Vagina (tissue), 2 donors: ENCODE measurements around the gene FNDC11. TPM values are rescaled to one million over a fixed set of nuclear protein-coding genes. Genes with fewer than 3 reads are reported as not detected.

Experiments
- DNase-seq, 2 donors: peaks; one replicate each; pipeline ENCODE4 v3.0.0-alpha.2; 2017; ENCODE audit errors: extremely low spot score in 2 of 2
- H3K27ac ChIP-seq: fragments of 200-600 bp; sonication (generic); one replicate; pipeline ENCODE4 v1.5.1; 2019
- H3K27me3 ChIP-seq: fragments of 200-600 bp; sonication (generic); one replicate; pipeline ENCODE4 v1.5.1; 2019
- H3K36me3 ChIP-seq, 2 donors: fragments of 200-600 bp; sonication (generic); one replicate each; pipeline ENCODE4 v1.5.1; 2017 to 2019
- H3K4me1 ChIP-seq: fragments of 200-600 bp; sonication (generic); one replicate; pipeline ENCODE4 v1.5.1; 2019
- H3K4me3 ChIP-seq, 2 donors: fragments of 200-600 bp; sonication (generic); 1 replicate in 1 of 2; 2 replicates in 1 of 2; pipeline ENCODE4 v1.5.1; 2016 to 2019
- H3K9me3 ChIP-seq: fragments of 200-600 bp; sonication (generic); one replicate; pipeline ENCODE4 v1.5.1; 2019
- POLR2A ChIP-seq, 2 donors: fragments of 450-650 bp; IDR thresholded peaks; one replicate each; pipeline ENCODE4 v1.6.1; 2017; ENCODE audit warnings: antibody characterized with exemption in 2 of 2, mild to moderate bottlenecking in 2 of 2, moderate library complexity in 2 of 2
- POLR2AphosphoS5 ChIP-seq, 2 donors: sonication (generic); formaldehyde crosslinking; IDR thresholded peaks; one replicate each; pipeline ENCODE4 v1.9.0; 2017; ENCODE audit warnings: antibody characterized with exemption in 2 of 2, mild to moderate bottlenecking in 2 of 2, low read depth in 1 of 2; ENCODE audit not compliant: insufficient read depth in 1 of 2
- intact Hi-C: fragments of 100-400 bp; cut with DNase I; formaldehyde crosslinking; loops from one replicate; pipeline ENCODE4 v1.15.1; 2023
- total RNA-seq: library from RNA; depleted of rRNA; stranded (reverse); fragments of >200 nt; gene quantifications from one replicate; pipeline ENCODE4 v1.2.3, GENCODE V29; 2016
- TF ChIP-seq, protein P1 (sequence below), 3 experiments: fragments of 450-650 bp in 2 of 3; fragments of 200-600 bp in 1 of 3; sonication (generic) in 1 of 3; IDR thresholded peaks; one replicate each; pipeline ENCODE4 v1.5.1; 2017 to 2019; ENCODE audit warnings: antibody characterized with exemption in 3 of 3, mild to moderate bottlenecking in 2 of 3, moderate library complexity in 2 of 3

Gene FNDC11
- total RNA-seq, 1 donor from 2014 or later, result not detected

DNA sequence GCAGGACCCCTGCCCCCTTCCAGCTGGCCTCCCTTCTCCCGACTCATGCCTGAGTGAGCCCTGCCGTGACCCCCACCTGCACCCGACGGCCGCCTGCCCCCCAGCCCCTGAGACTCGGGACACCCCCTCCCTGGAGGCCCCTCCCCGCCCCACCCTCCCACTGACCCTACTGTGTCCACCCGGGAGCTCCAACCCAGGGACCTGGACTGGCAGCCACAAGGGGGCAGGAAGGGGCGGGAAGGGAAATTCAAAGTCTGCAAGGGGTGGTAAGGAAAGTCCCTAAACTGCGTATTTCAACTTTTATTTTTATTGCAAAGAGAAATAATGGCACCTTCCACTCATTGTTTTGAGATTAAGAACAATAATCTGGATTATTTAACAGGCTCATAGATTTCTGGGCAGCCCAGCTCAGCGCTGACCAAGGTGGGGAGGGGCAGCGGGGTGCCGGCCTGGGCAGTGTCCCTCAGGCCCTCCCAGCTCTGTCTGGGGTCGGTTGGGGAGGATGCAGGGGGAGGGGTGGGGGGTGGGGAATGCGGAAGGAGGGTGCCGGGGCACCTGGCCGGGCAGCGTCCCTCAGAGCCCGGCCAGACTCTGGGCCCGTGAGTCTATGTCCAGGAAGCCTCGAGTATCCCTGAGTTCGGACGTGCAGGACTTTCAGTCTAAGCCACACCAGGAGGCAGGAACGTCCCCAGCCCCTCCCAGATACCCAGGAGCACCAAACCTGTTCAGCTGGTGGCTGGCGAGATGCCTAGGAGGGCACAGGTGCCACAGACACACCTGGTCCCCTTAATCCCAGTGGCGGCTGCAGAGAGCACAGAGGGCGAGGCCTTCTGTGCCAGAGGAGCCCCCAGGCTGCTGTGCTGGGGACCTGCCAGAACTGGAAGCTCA is 15.5 kb upstream of the FNDC11 start:
- intact Hi-C loops, result no loop called here
- TF ChIP-seq POLR2A (IDR thresholded peaks at IDR 0.05) (no peak), POLR2AphosphoS5 (IDR thresholded peaks at IDR 0.05; ENCODE audit: insufficient read depth in 1 of 2, low read depth in 1 of 2) (no peak)
- TF ChIP-seq, protein P1, sequence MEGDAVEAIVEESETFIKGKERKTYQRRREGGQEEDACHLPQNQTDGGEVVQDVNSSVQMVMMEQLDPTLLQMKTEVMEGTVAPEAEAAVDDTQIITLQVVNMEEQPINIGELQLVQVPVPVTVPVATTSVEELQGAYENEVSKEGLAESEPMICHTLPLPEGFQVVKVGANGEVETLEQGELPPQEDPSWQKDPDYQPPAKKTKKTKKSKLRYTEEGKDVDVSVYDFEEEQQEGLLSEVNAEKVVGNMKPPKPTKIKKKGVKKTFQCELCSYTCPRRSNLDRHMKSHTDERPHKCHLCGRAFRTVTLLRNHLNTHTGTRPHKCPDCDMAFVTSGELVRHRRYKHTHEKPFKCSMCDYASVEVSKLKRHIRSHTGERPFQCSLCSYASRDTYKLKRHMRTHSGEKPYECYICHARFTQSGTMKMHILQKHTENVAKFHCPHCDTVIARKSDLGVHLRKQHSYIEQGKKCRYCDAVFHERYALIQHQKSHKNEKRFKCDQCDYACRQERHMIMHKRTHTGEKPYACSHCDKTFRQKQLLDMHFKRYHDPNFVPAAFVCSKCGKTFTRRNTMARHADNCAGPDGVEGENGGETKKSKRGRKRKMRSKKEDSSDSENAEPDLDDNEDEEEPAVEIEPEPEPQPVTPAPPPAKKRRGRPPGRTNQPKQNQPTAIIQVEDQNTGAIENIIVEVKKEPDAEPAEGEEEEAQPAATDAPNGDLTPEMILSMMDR (IDR thresholded peaks at IDR 0.05), result peak in 1 of 3 experiments; percentile 57
- H3K27ac ChIP-seq, result peak overlapping the region; percentile 65
- no peak for DNase-seq
- no peaks in the 10 kb centered on the region for H3K36me3 ChIP-seq
- H3K27me3 ChIP-seq, result no peaks in the 10 kb centered on the region
- no peaks in the 10 kb centered on the region for H3K9me3 ChIP-seq
- H3K4me3 ChIP-seq, result peak overlapping the region; percentile 28 to 42
- peaks cover 47% of the 10 kb centered on the region for H3K4me1 ChIP-seq

- no peak overlapping the region for H3K4me3 ChIP-seq
- no peaks in the 10 kb centered on the region for H3K9me3 ChIP-seq
- intact Hi-C loops, result no loop called here
- no peak overlapping the region for H3K27ac ChIP-seq
- TF ChIP-seq, protein P1 (IDR thresholded peaks at IDR 0.05), result no peak
- no peak for TF ChIP-seq POLR2AphosphoS5 (IDR thresholded peaks at IDR 0.05; ENCODE audit: insufficient read depth in 1 of 2, low read depth in 1 of 2)
- no peak for TF ChIP-seq POLR2A (IDR thresholded peaks at IDR 0.05)
- DNase-seq, result no peak
- H3K36me3 ChIP-seq, result no peaks in the 10 kb centered on the region
- no peaks in the 10 kb centered on the region for H3K27me3 ChIP-seq
- H3K4me1 ChIP-seq, result peaks cover 43% of the 10 kb centered on the region
Measured at GRCh38 chr20:63539092-63539430, 14.9 kb upstream of the FNDC11 start.

- Histone ChIP-seq H3K4me3 (no peak overlapping the region), H3K27me3 (no peaks in the 10 kb centered on the region), H3K9me3 (no peaks in the 10 kb centered on the region), H3K4me1 (peaks cover 37% of the 10 kb centered on the region), H3K27ac (no peak overlapping the region), H3K36me3 (no peaks in the 10 kb centered on the region)
- TF ChIP-seq POLR2A (IDR thresholded peaks at IDR 0.05), result no peak
- TF ChIP-seq, protein P1 (IDR thresholded peaks at IDR 0.05), result no peak
- TF ChIP-seq POLR2AphosphoS5 (IDR thresholded peaks at IDR 0.05; ENCODE audit: insufficient read depth in 1 of 2, low read depth in 1 of 2), result no peak
- intact Hi-C loops, result no loop called here
- no peak for DNase-seq
Measured at GRCh38 chr20:63539441-63540370, 14.3 kb upstream of the FNDC11 start.

- no peaks in the 10 kb centered on the region for H3K27me3 ChIP-seq
- intact Hi-C loops, result no loop called here
- H3K36me3 ChIP-seq, result no peaks in the 10 kb centered on the region
- H3K9me3 ChIP-seq, result no peaks in the 10 kb centered on the region
- no peak overlapping the region for H3K4me3 ChIP-seq
- H3K27ac ChIP-seq, result no peak overlapping the region
- peaks cover 29% of the 10 kb centered on the region for H3K4me1 ChIP-seq
- DNase-seq, result no peak
- TF ChIP-seq POLR2A (IDR thresholded peaks at IDR 0.05) (no peak), POLR2AphosphoS5 (IDR thresholded peaks at IDR 0.05; ENCODE audit: insufficient read depth in 1 of 2, low read depth in 1 of 2) (no peak)
- TF ChIP-seq, protein P1 (IDR thresholded peaks at IDR 0.05), result no peak
Measured at GRCh38 chr20:63540417-63541186, 13.4 kb upstream of the FNDC11 start.
